Measurements from ENCODE around the gene CLEC14A.

CLEC14A gene

GRCh38 chr14:38205949-38206665 lies 49.8 kb downstream of the CLEC14A start:
- DNase-seq (ENCODE audit: low spot score): no peak

GRCh38 chr14:38205119-38205813 lies 50.6 kb downstream of the CLEC14A start:
- no peak for DNase-seq (ENCODE audit: low spot score)

- DNase-seq (ENCODE audit: low spot score): no peak
Observed at GRCh38 chr14:38204719-38205115, 51.2 kb downstream of the CLEC14A start.
